DLD1 (cell line): ENCODE data around the gene PRKAG2.

Source experiments
- in situ Hi-C: cut with HindIII; loops from 2 replicates; pipeline ENCODE4 v1.10.0; 2017; ENCODE audit warnings: low sequenced_read_pairs

PRKAG2 gene

DNA sequence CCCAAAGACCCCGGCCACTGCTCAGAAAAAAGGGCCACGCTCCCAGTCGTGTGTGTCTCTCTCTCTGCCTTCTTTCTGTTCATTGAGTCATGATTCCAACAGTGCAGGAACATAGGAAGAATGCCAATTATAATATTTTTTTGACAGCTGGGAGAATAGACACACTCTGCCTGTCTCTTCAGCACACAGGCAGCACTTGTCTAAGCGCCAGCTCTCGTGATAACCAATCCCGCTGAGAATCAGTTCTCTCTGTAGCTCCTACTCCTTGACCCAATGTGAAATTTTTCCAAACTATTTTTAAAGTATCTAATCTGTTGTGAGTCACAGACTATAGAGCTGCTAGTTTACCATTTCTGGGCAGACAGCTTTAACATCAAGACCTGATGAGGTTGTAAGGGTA, 211.5 kb downstream of the PRKAG2 start:
- in situ Hi-C loops: no loop called here

DNA sequence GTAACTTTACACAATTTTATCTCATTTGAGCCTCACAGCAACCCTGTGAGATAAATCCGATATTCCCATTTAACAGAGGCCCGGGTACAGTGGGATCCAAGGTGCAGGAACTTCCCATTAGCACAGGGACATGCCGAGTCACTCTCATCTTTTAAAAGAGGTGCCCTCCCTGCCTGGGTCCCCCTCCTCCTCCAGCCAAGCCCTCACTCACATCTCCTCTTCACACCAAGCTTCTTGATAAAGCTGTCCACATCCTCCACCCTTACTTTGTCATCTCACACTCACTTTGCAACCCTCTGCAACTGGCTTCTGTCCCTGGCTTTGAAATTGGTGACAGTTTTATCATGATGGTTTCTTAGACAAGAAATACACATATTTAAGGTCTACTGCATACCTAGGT, 212.6 kb downstream of the PRKAG2 start:
- in situ Hi-C loops: no loop called here

DNA sequence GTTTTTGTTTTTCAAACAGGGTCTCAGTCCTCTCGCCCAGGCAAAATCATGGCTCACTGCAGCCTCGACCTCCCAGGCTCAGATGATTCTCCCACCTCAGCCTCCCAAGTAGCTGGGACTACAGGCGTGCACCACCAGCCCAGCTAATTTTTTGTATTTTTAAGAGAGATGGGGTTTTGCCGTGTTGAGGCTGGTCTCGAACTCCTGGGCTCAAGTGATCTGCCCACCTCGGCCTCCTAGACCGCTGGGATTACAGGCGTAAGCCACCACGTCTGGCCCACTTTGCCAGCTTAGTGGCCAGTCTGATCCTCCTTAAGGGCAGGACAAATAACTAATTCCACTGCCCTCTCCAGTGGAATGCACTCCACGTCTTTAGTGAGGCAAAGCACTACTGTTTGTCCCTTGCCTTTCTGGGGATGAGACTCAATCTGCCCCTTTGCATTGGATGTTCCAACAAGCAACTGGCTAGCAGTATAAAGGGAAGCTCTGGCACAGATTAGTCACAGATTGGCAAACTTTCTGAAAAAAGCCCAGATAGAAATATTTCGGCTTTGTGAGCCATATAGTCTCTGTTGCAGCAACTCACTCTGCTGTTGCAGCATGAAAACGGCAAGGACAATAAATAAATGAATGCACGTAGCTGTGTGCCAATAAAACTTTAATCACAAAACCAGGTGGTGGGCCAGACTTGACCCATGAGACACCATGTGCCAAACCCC, 213.4 kb downstream of the PRKAG2 start:
- in situ Hi-C loops: no loop called here

DNA sequence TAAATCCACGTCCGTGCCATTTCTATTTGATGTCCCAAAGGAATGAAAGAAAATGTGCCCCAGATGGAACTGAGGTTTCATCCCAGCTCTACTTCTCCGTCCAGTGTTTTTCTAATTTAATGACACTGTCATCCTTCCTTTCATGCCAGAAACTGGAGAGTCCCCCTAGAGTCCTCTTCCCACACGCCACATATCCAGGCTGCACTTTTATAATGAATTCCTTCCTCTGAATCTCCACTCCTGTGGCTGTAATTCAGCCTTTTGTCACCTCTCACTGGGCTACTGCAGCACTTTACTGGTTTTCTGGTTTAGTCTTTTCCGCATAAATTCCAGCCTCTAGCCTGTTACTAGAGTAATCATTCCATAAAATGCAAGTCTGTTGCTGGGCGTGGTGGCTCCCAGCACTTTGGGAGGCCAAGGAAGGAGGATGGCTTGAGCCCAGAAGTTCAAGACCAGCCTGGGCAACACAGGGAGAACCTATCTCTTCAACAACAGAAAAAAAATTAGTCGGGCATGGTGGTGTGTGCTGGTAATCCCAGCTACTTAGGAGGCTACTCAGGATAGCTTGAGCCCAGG, 214.6 kb downstream of the PRKAG2 start:
- in situ Hi-C loops: no loop called here

DNA sequence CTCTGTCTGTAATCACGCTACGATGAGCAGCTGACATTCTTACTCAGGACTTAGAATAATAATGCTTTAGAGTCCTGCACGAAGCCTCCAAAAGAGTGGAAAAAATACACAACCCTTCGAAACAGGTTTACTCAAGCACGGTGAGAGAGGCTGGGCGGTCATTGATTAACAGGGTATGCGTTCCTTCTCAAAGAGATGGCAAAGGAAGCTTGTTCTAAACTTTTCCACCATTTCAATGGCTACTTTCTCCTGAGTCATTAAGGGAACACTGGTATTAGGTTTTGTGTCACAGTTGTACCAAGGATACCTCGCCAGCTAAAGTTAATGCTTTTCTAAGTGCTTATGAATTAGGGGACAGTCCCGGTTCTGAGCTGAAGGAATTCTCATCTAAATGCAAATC, 215.3 kb downstream of the PRKAG2 start:
- in situ Hi-C loops: no loop called here

DNA sequence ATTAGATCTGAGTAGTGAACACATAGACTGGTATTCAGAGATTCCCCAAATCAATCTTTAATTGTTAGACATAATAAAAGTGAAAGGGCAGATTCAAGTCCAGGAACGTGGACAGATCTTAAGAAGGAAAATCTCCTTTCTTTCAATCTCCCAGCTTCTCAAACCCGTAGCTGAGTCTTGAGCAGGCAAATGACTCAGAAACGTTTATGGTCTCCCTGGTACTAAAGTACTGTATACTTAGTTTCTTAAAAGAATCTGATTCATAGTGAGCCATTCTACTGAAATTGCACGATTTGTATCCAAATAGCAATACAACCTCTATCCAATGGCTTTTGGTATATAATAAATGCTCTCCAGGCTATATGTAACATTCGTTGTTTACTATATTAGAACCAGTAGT, 216.8 kb downstream of the PRKAG2 start:
- in situ Hi-C loops: no loop called here

DNA sequence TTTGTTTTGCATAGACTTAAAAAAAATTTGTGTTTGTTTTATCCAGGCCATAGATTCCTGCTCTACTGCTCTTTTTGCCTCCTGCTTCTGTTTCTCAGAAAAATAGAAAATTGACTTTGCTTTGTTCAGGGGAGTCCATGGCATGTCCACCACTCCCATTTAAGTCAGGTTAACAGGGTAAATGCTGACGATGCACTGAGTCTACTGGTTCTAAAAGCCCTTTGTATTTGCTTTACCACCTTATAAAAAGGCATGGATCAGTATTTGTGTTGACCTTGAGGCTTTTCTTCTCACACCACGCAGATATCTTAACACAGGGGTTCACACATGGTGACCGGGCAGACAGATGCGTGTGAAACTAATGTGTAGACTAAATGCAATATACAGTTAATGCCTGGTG, 217.7 kb downstream of the PRKAG2 start:
- in situ Hi-C loops: no loop called here

DNA sequence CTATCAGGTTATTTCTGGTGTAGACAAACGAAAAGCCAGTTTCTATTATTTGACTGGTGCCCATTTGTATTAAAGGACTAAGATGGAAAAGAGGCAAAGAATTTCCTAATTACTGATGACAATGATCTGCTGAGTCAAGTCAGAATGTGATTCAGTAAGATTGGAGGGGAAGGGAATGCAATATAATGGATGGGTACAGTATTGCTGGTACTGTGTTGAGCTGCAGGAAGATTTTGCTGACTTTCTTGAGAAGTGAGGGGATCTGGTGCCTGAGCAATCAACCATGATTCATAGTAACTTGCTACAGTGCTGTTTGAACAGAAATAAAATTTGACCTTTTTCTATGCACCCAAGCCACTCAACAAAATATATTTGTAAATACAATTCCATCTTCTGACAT, 218.1 kb downstream of the PRKAG2 start:
- in situ Hi-C loops: no loop called here

DNA sequence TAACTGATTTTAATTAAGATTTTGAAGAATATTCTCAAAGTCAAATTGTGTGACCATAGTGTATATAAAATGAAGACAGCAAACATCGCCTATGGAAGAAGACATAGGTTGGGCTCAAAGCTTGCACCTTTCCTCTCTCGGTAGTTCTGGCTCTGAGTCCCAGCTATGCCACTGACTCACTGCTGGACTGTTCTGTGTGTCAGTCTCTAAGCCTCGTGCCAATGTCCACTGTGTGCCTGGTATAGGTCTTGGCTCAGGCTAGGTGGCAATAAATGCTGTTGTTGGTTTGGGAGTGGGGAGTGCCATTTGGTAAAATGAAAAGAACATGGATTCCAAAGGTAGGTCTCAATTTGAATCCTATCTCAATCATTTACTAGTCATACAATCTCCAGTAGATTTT, 219.7 kb downstream of the PRKAG2 start:
- in situ Hi-C loops: no loop called here

DNA sequence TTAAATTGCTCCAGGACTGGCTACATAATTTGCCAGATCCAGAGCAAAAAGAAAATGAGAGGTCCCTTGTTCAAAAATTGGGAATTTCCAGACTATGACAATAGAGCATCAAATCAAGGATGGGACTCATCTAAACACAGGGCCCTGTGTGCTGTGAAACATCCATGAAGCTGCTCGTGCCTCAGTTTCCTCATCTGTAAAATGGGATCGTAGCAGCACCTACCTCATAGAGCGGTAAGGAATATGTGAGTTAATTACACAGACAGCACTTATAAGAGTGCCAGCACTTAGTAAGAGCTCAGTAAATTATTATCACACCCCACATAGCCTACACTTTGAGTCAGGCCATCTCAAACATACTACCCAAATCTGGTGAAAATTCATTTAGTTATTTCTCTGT, 221.4 kb downstream of the PRKAG2 start:
- in situ Hi-C loops: no loop called here

DNA sequence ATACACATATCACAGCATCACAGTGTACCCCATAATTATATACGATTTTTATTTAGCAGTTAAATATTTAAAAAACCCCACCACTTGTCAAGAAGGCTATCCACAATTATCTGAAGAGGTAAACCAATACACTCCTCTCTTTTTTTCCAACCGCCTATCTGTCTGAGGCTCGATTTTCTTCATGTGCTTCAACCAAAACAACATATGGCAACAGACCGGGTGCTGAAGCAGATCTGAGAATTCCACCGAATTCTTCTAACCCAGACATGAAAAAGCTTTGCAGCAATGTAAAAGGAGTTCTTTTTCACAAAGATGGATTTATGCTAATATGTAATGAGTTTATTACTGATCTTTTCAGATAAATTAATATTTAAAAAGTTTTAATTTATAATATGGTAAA, 224.8 kb downstream of the PRKAG2 start:
- in situ Hi-C loops: no loop called here

DNA sequence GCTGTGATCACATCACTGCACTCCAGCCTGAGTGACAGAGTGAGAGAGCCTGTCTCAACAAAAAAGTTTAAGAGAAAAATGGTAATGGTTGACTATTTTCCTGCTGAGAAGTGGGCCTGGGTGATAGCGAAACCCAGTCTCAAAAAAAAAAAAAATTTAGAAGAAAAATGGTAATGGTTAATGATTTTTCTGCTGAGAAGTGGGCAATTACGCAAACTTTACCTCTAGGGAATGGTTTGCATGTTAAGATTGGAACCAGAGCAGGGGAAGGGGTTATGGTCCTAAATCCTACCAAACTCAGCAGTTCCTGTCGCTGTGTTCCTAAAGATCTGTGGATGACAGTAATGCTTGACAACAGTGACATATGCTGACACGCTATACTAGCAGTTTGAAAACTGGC, 226.8 kb downstream of the PRKAG2 start:
- in situ Hi-C loops: no loop called here

DNA sequence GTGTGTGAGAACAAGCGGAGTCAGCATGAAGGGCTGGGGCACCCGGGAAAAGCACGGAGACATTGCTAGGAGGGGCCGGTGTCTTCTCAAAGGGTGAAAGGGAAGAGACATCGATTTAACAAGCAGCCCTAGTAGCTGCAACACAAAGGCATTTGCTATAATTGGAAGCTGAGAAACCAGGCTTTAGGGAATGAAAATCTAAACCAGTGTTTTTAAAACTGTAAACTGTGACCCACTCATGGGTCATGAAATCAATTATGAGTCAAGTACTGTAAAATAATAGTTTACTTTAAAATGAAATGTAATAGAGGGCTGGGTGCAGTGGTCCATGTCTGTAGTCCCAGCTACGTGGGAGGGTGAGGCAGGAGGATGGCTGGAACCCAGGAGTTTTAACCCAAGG, 228.5 kb downstream of the PRKAG2 start:
- in situ Hi-C loops: no loop called here

DNA sequence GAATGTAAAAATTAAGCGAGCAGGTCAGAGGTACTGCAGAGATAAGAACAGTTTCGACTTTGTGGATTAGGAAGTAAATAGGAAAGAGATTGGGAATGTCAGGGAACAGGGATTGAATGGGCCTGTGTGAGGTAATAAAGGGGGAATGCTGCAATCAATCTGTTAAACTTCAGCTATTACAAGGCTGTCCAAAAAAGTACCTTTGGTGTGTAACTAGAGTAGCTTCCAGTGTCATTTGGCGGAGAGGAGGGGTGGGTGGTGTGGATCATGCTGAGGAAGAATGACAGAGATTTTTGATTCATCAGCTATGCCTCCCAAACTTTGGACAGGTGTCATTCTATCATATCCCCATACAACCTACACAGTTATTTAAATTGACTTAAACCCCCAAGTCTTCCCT, 229.0 kb downstream of the PRKAG2 start:
- in situ Hi-C loops: no loop called here

DNA sequence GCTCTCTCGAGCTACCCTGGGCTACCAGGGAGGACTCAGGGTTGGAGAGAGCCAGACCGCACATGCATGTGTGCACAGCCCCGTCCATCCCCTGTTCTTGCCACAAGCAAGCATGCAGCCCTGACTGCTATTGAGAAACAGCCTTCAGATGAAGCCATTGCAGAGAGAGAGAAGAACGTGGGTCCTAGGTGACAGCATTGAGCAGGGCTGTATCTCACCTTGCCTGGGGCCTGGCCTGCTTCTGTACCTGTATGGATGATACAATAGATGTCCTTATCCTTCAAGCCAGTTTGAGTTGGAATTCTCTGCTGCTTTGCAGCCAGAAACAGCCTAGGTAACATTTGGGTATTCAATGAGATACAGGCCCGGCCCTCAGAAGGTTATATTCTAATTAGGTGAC, 229.9 kb downstream of the PRKAG2 start:
- in situ Hi-C loops: no loop called here

DNA sequence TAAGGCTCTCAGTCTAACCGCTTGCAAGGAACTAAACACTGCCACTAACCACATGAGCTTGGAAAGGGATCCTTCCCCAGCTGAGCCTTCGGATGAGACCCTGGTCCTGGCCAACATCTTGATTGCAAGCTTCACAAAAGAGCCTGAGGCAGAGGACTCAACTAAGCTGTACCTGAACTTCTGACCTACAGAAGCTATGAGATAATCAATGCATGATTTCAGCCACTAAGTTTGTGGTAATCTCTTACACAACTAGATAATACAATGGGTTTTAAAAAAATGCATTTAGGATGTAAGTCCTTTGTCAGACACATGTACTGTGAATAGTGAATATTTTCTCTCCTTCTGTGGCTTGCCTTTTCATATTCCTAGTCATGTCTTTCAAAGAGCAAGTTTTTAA, 231.6 kb downstream of the PRKAG2 start:
- in situ Hi-C loops: no loop called here

DNA sequence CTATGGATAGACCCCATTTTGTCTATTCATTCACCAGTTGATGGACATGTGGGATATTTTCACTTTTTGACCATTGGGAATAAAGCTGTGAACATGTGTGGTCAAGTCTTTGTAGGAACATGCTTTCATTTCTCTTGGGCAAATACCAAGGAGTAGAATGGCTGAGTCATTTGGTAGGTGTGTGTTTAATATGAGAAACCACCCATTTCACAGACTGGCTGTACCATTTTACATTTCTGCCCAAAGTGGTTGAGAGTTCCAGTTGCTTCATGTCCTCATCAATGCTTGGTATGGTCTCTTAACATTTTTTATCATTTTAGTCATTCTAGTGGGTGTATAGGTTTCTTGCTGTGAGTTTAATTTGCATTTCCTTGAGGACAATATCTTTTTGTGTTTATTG, 232.4 kb downstream of the PRKAG2 start:
- in situ Hi-C loops: no loop called here

DNA sequence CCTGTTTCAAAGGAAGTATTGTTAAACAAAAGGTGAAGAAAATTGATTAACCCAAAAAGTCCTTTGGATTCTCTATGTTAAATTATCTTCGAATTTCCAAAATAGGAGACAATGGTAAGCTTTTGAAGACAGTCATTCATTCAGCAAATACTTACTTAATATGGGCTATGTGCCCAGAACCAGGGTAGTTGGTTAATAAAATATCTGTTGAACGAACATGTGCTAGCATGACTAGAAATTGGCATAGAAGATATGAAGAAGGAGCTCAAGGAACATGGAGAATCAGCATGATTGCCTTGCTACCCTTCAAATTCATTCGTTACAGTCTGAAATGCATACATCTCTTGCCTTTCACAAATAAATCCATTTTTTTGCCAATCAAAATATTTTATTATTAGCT, 234.2 kb downstream of the PRKAG2 start:
- in situ Hi-C loops: no loop called here

DNA sequence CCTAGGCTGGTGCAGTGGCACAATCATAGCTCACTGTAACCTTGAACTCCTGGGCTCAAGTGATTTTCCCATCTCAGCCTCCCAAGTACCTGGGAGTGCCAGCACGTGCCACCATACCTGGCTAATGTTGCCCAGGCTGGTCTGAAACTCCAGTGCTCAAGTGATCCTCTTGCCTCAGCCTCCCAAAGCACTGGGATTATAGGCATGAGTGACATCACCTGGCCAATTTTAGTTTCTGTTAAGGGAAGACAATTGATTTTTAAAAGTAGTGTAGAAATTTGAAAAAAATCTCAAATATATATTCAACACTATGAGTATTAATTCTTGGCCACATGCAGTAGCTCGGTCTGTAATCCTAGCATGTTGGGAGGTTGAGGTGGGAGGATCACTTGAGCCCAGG, 235.3 kb downstream of the PRKAG2 start:
- in situ Hi-C loops: no loop called here

DNA sequence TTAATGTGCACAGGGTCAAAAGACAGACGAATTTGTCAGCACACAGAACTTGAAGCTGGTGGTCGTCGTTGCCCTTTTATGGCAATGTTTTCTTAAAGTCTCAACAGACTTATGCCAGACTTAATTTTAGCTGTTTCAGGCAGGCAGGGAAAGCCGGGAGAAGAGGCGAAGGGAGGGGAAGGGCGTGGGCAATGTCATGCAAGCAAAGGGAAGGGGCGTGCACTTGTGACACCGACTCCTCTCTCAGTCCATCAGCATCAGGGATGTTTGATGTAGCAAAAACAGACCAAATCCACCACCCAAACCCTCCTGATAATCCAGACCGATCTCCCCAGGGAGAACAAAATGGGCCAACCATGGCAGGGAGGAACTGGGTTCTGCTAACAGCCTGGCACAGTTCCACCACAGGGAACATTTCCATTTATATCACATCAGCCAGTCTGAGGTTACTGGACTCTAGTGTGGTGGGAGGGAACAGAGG, 239.1 kb downstream of the PRKAG2 start:
- in situ Hi-C loops: no loop called here

DNA sequence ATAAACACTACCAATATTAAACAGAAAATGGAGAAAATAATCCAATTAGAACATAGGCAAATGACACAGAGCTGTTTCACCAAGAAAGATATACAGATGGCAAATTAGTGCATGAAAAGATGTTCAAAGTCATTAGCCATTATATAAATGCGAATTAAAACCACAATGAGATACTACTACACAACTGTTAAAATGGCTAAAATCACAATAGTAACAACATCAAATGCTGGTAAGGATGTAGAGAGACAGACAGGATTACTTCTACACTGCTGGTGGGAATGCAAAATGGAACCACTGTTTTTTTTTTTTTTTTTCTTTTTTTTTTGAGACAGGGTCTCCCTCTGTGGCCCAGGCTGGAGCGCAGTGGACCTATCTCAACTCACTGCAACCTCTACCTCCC, 242.3 kb downstream of the PRKAG2 start:
- in situ Hi-C loops: no loop called here

DNA sequence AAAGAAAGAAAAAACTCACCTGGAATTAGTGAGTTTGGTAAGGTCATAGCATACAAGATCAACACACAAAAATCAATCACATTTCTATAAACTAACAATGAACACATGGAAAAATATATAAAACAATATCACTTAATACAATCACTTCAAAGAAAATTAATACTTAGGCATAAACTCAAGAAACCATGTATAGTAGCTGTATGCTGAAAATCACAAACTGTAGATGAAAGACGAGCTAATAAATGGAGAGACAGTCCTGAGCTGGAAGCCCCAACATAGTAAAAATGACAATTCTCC, 243.5 kb downstream of the PRKAG2 start:
- in situ Hi-C loops: no loop called here
